H9 (cell line): Measurements from ENCODE around the gene ZNF407. TPM values are rescaled to one million over a fixed set of nuclear protein-coding genes. Genes with fewer than 3 reads are reported as not detected.

Experiments used
- DNase-seq: peaks from one replicate; pipeline ENCODE4 v3.0.0-alpha.2; 2017
- H2AFZ ChIP-seq: one replicate; pipeline ENCODE4 v1.6.1; 2013; ENCODE audit warnings: mild to moderate bottlenecking, low read length, control low read depth, moderate library complexity
- H2AK5ac ChIP-seq: 2 replicates; pipeline ENCODE4 v1.6.1; 2013; ENCODE audit warnings: low read length, control low read depth, mixed read lengths; ENCODE audit not compliant: insufficient read length
- H2BK120ac ChIP-seq: one replicate; pipeline ENCODE4 v1.6.1; 2013; ENCODE audit warnings: low read depth, mild to moderate bottlenecking, low read length, control low read depth, inconsistent platforms; ENCODE audit not compliant: poor library complexity, severe bottlenecking
- H2BK12ac ChIP-seq: 2 replicates; pipeline ENCODE4 v1.6.1; 2013; ENCODE audit warnings: low read length, control low read depth, mixed read lengths, low read depth; ENCODE audit not compliant: insufficient read length
- H2BK15ac ChIP-seq: 2 replicates; pipeline ENCODE4 v1.6.1; 2013; ENCODE audit warnings: low read depth, low read length, control low read depth
- H2BK20ac ChIP-seq: one replicate; pipeline ENCODE4 v1.6.1; 2013; ENCODE audit warnings: low read depth, mild to moderate bottlenecking, low read length, control low read depth, inconsistent platforms; ENCODE audit not compliant: poor library complexity, severe bottlenecking
- H2BK5ac ChIP-seq: 2 replicates; pipeline ENCODE4 v1.6.1; 2013; ENCODE audit warnings: low read length, control low read depth, mixed read lengths; ENCODE audit not compliant: insufficient read length
- H3K14ac ChIP-seq: 2 replicates; pipeline ENCODE4 v1.6.1; 2013; ENCODE audit warnings: low read length, control low read depth; ENCODE audit not compliant: insufficient read depth
- H3K18ac ChIP-seq: 2 replicates; pipeline ENCODE4 v1.6.1; 2013; ENCODE audit warnings: low read depth, mild to moderate bottlenecking, mixed read lengths, low read length, control low read depth; ENCODE audit not compliant: insufficient read length
- H3K23ac ChIP-seq: 2 replicates; pipeline ENCODE4 v1.6.1; 2013; ENCODE audit warnings: low read length, control low read depth, mixed read lengths, low read depth; ENCODE audit not compliant: insufficient read length
- H3K23me2 ChIP-seq: 2 replicates; pipeline ENCODE4 v1.6.1; 2013; ENCODE audit warnings: low read depth, mild to moderate bottlenecking, mixed read lengths, low read length, control low read depth; ENCODE audit not compliant: insufficient read length, poor library complexity, severe bottlenecking
- H3K27ac ChIP-seq: 2 replicates; pipeline ENCODE4 v1.5.1; 2013; ENCODE audit warnings: low read length, control low read depth, mixed read lengths, low read depth; ENCODE audit not compliant: insufficient read length
- H3K27me3 ChIP-seq: 2 replicates; pipeline ENCODE4 v1.6.1; 2013; ENCODE audit warnings: low read length, control low read depth, inconsistent platforms; ENCODE audit not compliant: insufficient read depth
- H3K4ac ChIP-seq: 2 replicates; pipeline ENCODE4 v1.6.1; 2013; ENCODE audit warnings: low read depth, mild to moderate bottlenecking, control low read depth, inconsistent platforms, low read length, moderate library complexity
- H3K4me1 ChIP-seq: 2 replicates; pipeline ENCODE4 v1.6.1; 2013; ENCODE audit warnings: low read length, control low read depth, inconsistent platforms; ENCODE audit not compliant: insufficient read depth
- H3K4me2 ChIP-seq: 2 replicates; pipeline ENCODE4 v1.6.1; 2013; ENCODE audit warnings: low read length, control low read depth, mixed read lengths; ENCODE audit not compliant: insufficient read length, insufficient read depth
- H3K56ac ChIP-seq: 2 replicates; pipeline ENCODE4 v1.6.1; 2013; ENCODE audit warnings: low read depth, mild to moderate bottlenecking, mixed read lengths, low read length, control low read depth; ENCODE audit not compliant: insufficient read length
- H3K79me1 ChIP-seq: 2 replicates; pipeline ENCODE4 v1.6.1; 2013; ENCODE audit warnings: low read depth, mild to moderate bottlenecking, moderate library complexity, low read length, control low read depth, inconsistent platforms; ENCODE audit not compliant: insufficient read depth, poor library complexity, severe bottlenecking
- H3K79me2 ChIP-seq: 2 replicates; pipeline ENCODE4 v1.6.1; 2013; ENCODE audit warnings: low read length, control low read depth, inconsistent platforms; ENCODE audit not compliant: insufficient read depth
- H3K9ac ChIP-seq: 2 replicates; pipeline ENCODE4 v1.6.1; 2013; ENCODE audit warnings: low read length, control low read depth, mixed read lengths; ENCODE audit not compliant: insufficient read length; ENCODE audit errors: extremely low read depth
- H3K9me3 ChIP-seq: one replicate; pipeline ENCODE4 v1.6.1; 2013; ENCODE audit warnings: low read depth, low read length, inconsistent platforms; ENCODE audit not compliant: control insufficient read depth
- H3T11ph ChIP-seq: one replicate; pipeline ENCODE4 v1.6.1; 2013; ENCODE audit warnings: mild to moderate bottlenecking, low read length, control low read depth, inconsistent platforms
- H4K20me1 ChIP-seq: one replicate; pipeline ENCODE4 v1.6.1; 2013; ENCODE audit not compliant: control insufficient read depth, insufficient read length, insufficient read depth
- H4K5ac ChIP-seq: 2 replicates; pipeline ENCODE4 v1.6.1; 2013; ENCODE audit warnings: low read depth, mild to moderate bottlenecking, mixed read lengths, low read length, control low read depth; ENCODE audit not compliant: insufficient read length
- H4K8ac ChIP-seq: replicated peaks from 2 replicates; pipeline ENCODE4 v1.6.1; 2013; ENCODE audit warnings: low read length, control low read depth, mixed read lengths, low read depth; ENCODE audit not compliant: insufficient read length
- H4K91ac ChIP-seq: 2 replicates; pipeline ENCODE4 v1.6.1; 2013; ENCODE audit warnings: low read depth, mild to moderate bottlenecking, moderate library complexity, mixed read lengths, low read length, control low read depth; ENCODE audit not compliant: insufficient read length
- H3K27ac Mint-ChIP-seq, 3 experiments: 2 replicates in 2 of 3; 3 replicates in 1 of 3; pipeline ENCODE4 v1.8.0; 2020 to 2021; ENCODE audit warnings: mixed read lengths in 3 of 3, mild to moderate bottlenecking in 1 of 3, moderate library complexity in 1 of 3
- H3K27me3 Mint-ChIP-seq: 2 replicates; pipeline ENCODE4 v1.8.0; 2021; ENCODE audit warnings: low read depth, mild to moderate bottlenecking, moderate library complexity, mixed read lengths
- H3K36me3 Mint-ChIP-seq, 3 experiments: 2 replicates in 2 of 3; 3 replicates in 1 of 3; pipeline ENCODE4 v1.8.0; 2020 to 2021; ENCODE audit warnings: low read depth in 3 of 3, mixed read lengths in 3 of 3; ENCODE audit not compliant: insufficient read depth in 1 of 3
- H3K4me1 Mint-ChIP-seq, 2 experiments: 2 replicates each; pipeline ENCODE4 v1.8.0; 2020; ENCODE audit warnings: mixed read lengths in 2 of 2
- H3K4me3 Mint-ChIP-seq, 2 experiments: 2 replicates in 1 of 2; 3 replicates in 1 of 2; pipeline ENCODE4 v1.8.0; 2020 to 2021; ENCODE audit warnings: mild to moderate bottlenecking in 2 of 2, mixed read lengths in 2 of 2, moderate library complexity in 1 of 2
- H3K9me3 Mint-ChIP-seq, 2 experiments: 2 replicates in 1 of 2; 3 replicates in 1 of 2; pipeline ENCODE4 v1.8.0; 2020; ENCODE audit warnings: mild to moderate bottlenecking in 2 of 2, mixed read lengths in 2 of 2, moderate library complexity in 1 of 2
- CTCF ChIP-seq: fragments of 200-600 bp; sonication (generic); conservative IDR thresholded peaks from 3 replicates; pipeline ENCODE4 v1.8.0; 2021; ENCODE audit warnings: antibody characterized with exemption, mild to moderate bottlenecking
- WGBS: extraction: QIAGEN DNeasy Blood & Tissue Kit; methylation state at CpG from one replicate; pipeline ENCODE4 v1.1.7; 2013; ENCODE audit warnings: missing lambda C conversion rate, low lambda C conversion rate, mixed read lengths; ENCODE audit not compliant: insufficient read length; ENCODE audit errors: extremely low coverage; 5-methylcytosine and 5-hydroxymethylcytosine counted together
- total RNA-seq: library from RNA; stranded (reverse); gene quantifications from 2 replicates; pipeline ENCODE4 v1.2.1, GENCODE V29; 2021

The ZNF407 gene
- total RNA-seq, 1 experiment from 2014 or later = 8.7 TPM

- no peak overlapping the region for H4K8ac ChIP-seq
These were observed 491.0 kb downstream of the ZNF407 start for GRCh38 chr18:75088622-75089211.

More at GRCh38 chr18:75088622-75089211, 491.0 kb downstream of the ZNF407 start:
- Histone ChIP-seq H3K27ac (no peak overlapping the region), H3K79me2 (no peaks in the 10 kb centered on the region), H3K27me3 (no peaks in the 10 kb centered on the region), H3K23ac (no peak overlapping the region), H3K56ac (no peak overlapping the region), H3K79me1 (no peaks in the 10 kb centered on the region), H2AK5ac (no peak overlapping the region), H4K91ac (no peak overlapping the region), H2BK20ac (no peak overlapping the region), H3K9me3 (no peaks in the 10 kb centered on the region), H2BK15ac (no peak overlapping the region), H3K4me1 (no peaks in the 10 kb centered on the region; the same call in 1 of the 2 replicates), H3K4me2 (no peak overlapping the region), H4K5ac (no peak overlapping the region), H2AFZ (no peak overlapping the region), H3K4ac (no peak overlapping the region), H4K20me1 (no peaks in the 10 kb centered on the region), H3K9ac (no peak overlapping the region), H2BK120ac (no peak overlapping the region), H3K23me2 (no peaks in the 10 kb centered on the region), H3K18ac (no peak overlapping the region), H2BK12ac (no peak overlapping the region), H3T11ph (no peak overlapping the region), H3K14ac (no peak overlapping the region; the same call in 1 of the 2 replicates), H2BK5ac (no peak overlapping the region)
- H3K27ac Mint-ChIP-seq = no peak overlapping the region
- no CpG with 5 or more reads among the region's 20 CpGs for WGBS
- H3K36me3 Mint-ChIP-seq = peaks cover 0 to 7% (median 0%) of the 10 kb centered on the region in 3 experiments; a peak in 1 of 7 replicates
- peaks cover 3 to 7% of the 10 kb centered on the region in 2 experiments; a peak in 3 of 4 replicates for H3K4me1 Mint-ChIP-seq
- peaks cover 8 to 9% of the 10 kb centered on the region in 2 experiments for H3K9me3 Mint-ChIP-seq
- no peak for DNase-seq
- TF ChIP-seq CTCF = no peak
- H3K27me3 Mint-ChIP-seq = peaks cover 1% of the 10 kb centered on the region; the same call in 1 of the 2 replicates
- H3K4me3 Mint-ChIP-seq = no peak overlapping the region
